DOHH2 (cell line): Measurements from ENCODE around the gene TMA7.

ENCODE experiments used
- H3F3A ChIP-seq: fragments of 200-600 bp; sonication (generic), shearing (Covaris generic); 2 replicates; pipeline ENCODE4 v1.6.0; 2016; ENCODE audit warnings: antibody characterized with exemption, mild to moderate bottlenecking; ENCODE audit not compliant: control insufficient read depth, insufficient read depth
- H3K27ac ChIP-seq: fragments of 200-600 bp; sonication (generic); 2 replicates; pipeline ENCODE4 v1.5.1; 2014; ENCODE audit warnings: low read depth, mild to moderate bottlenecking, low read length, moderate library complexity
- H3K27me3 ChIP-seq: fragments of 200-600 bp; sonication (generic); 2 replicates; pipeline ENCODE4 v1.6.1; 2014; ENCODE audit warnings: mild to moderate bottlenecking, low read length, mixed read lengths; ENCODE audit not compliant: control insufficient read depth
- H3K36me3 ChIP-seq: fragments of 200-600 bp; sonication (generic); 2 replicates; pipeline ENCODE4 v1.6.1; 2014; ENCODE audit warnings: mild to moderate bottlenecking, low read length, moderate library complexity, mixed read lengths; ENCODE audit not compliant: control insufficient read depth
- H3K4me1 ChIP-seq: fragments of 200-600 bp; sonication (generic); 2 replicates; pipeline ENCODE4 v1.6.1; 2014; ENCODE audit warnings: mild to moderate bottlenecking, low read length, mixed read lengths; ENCODE audit not compliant: control insufficient read depth
- H3K4me2 ChIP-seq: fragments of 200-600 bp; sonication (generic); 2 replicates; pipeline ENCODE4 v1.6.0; 2014; ENCODE audit warnings: mild to moderate bottlenecking, low read length, moderate library complexity
- H3K4me3 ChIP-seq: fragments of 200-600 bp; sonication (generic); 2 replicates; pipeline ENCODE4 v1.5.1; 2014; ENCODE audit warnings: mild to moderate bottlenecking, low read length, mixed read lengths
- H3K79me2 ChIP-seq: fragments of 200-600 bp; sonication (generic); 2 replicates; pipeline ENCODE4 v1.6.1; 2014; ENCODE audit warnings: mild to moderate bottlenecking, low read length, mixed read lengths; ENCODE audit not compliant: control insufficient read depth
- H3K9me2 ChIP-seq: fragments of 200-600 bp; sonication (generic); replicated peaks from 2 replicates; pipeline ENCODE4 v1.6.1; 2014; ENCODE audit warnings: mild to moderate bottlenecking, low read length, mixed read lengths; ENCODE audit not compliant: control insufficient read depth
- H3K9me3 ChIP-seq: fragments of 200-600 bp; sonication (generic); 2 replicates; pipeline ENCODE4 v1.6.1; 2014; ENCODE audit warnings: antibody characterized with exemption, low read length, mixed read lengths; ENCODE audit not compliant: control insufficient read depth, insufficient read depth
- H4K20me1 ChIP-seq: fragments of 200-600 bp; sonication (generic); 2 replicates; pipeline ENCODE4 v1.6.0; 2014; ENCODE audit warnings: low read depth, mild to moderate bottlenecking, antibody characterized with exemption, low read length, moderate library complexity; ENCODE audit not compliant: control insufficient read depth, insufficient read depth
- EZH2phosphoT487 ChIP-seq: fragments of 200-600 bp; sonication (generic); IDR thresholded peaks from 2 replicates; pipeline ENCODE4 v1.6.1; 2017; ENCODE audit warnings: borderline replicate concordance, mild to moderate bottlenecking, antibody characterized with exemption, low read length, moderate library complexity, mixed read lengths
- TF ChIP-seq, protein P1 (sequence below): fragments of 200-600 bp; sonication (generic); IDR thresholded peaks from one replicate; pipeline ENCODE4 v1.5.1; 2014; ENCODE audit warnings: antibody characterized with exemption, mild to moderate bottlenecking, low read depth, low read length; ENCODE audit not compliant: poor library complexity, severe bottlenecking

The TMA7 gene

DNA sequence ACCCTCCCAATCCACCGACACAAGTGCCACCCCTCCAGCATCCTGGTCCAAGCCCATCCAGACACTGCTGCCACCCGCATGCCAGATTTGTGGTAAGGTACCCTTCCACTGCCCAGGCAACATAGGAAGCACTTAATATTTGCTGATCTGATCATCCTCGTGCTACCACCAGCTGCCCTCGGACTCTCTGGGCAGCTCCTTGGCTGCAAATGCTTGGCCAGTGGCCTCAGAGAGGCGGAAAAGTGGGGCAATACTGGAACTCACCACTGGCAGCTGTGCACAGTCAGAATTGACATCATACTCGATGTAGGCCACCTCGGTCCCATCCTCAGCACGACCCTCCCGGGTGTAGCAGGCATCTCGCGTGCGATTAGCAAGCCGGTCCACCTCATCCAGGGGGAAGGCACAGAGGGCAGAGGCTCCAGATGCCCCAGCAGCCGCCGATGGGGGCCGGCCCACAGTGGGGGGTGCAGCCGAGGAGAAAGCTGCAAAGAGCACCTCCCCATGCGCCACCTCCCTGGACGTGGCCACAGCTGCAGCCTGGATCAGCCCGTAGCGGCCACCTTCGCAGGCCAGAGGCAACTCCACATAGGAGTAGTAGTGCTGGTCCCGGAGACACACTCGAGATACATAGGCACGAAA is 16.7 kb upstream of the TMA7 start:
- H3K4me3 ChIP-seq, result no peak overlapping the region
- H4K20me1 ChIP-seq, result no peaks in the 10 kb centered on the region
- H3K9me2 ChIP-seq, result no peaks in the 10 kb centered on the region
- H3K27me3 ChIP-seq, result peaks cover 10% of the 10 kb centered on the region
- H3K4me1 ChIP-seq, result no peaks in the 10 kb centered on the region
- no peak overlapping the region for H3K27ac ChIP-seq
- TF ChIP-seq, protein P1, sequence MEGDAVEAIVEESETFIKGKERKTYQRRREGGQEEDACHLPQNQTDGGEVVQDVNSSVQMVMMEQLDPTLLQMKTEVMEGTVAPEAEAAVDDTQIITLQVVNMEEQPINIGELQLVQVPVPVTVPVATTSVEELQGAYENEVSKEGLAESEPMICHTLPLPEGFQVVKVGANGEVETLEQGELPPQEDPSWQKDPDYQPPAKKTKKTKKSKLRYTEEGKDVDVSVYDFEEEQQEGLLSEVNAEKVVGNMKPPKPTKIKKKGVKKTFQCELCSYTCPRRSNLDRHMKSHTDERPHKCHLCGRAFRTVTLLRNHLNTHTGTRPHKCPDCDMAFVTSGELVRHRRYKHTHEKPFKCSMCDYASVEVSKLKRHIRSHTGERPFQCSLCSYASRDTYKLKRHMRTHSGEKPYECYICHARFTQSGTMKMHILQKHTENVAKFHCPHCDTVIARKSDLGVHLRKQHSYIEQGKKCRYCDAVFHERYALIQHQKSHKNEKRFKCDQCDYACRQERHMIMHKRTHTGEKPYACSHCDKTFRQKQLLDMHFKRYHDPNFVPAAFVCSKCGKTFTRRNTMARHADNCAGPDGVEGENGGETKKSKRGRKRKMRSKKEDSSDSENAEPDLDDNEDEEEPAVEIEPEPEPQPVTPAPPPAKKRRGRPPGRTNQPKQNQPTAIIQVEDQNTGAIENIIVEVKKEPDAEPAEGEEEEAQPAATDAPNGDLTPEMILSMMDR, result no peak
- TF ChIP-seq EZH2phosphoT487, result no peak
- no peaks in the 10 kb centered on the region for H3K79me2 ChIP-seq
- H3K36me3 ChIP-seq, result no peaks in the 10 kb centered on the region
- H3K4me2 ChIP-seq, result no peak overlapping the region
- H3F3A ChIP-seq, result no peaks in the 10 kb centered on the region
- H3K9me3 ChIP-seq, result no peaks in the 10 kb centered on the region

DNA sequence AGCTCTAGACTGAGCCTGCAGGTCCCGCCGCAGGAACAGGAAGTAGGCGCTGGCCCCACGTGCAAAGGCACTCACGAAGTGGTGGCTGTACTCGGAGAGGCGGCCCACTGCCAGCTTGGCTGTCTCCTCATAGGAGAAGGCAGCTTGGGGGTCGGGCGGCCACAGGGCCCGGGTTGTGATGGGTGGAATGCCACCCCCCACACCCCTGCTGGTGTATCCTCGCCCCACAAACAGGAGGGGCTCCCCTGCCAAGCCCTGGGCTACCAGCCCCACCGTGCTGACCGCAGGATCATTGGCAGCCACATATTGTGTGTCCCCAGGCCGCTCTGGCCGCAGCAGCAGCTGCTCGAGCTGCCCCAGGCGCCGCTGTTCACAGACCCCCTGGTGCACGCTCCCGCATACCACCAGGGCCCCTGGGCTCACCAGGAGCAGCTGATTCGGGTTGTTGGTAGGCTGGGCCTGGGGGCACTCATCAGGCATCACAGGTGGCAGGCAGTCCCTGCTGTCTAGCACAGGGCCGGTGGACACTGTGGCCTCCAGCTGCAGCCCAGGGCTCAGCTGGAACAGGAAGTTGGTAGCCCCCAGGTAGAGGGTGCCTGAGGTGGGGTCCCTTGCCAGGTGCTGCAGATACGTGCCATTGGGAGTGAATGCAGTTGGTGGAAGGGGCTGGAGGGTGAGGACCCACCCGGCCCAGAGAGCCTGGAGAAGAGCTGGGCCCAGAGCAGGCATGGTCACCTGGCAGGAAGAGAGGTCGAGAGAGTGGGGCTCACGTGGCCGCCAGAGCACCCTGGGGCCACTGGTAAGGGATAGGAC is 16.0 kb upstream of the TMA7 start:
- no peaks in the 10 kb centered on the region for H3K79me2 ChIP-seq
- TF ChIP-seq, protein P1, result no peak
- TF ChIP-seq EZH2phosphoT487, result no peak
- no peak overlapping the region for H3K4me3 ChIP-seq
- no peak overlapping the region for H3K4me2 ChIP-seq
- H3K9me2 ChIP-seq, result no peaks in the 10 kb centered on the region
- no peak overlapping the region for H3K27ac ChIP-seq
- no peaks in the 10 kb centered on the region for H3K9me3 ChIP-seq
- H3K4me1 ChIP-seq, result no peaks in the 10 kb centered on the region
- H3K27me3 ChIP-seq, result peaks cover 16% of the 10 kb centered on the region
- H3F3A ChIP-seq, result no peaks in the 10 kb centered on the region
- no peaks in the 10 kb centered on the region for H4K20me1 ChIP-seq
- H3K36me3 ChIP-seq, result no peaks in the 10 kb centered on the region

DNA sequence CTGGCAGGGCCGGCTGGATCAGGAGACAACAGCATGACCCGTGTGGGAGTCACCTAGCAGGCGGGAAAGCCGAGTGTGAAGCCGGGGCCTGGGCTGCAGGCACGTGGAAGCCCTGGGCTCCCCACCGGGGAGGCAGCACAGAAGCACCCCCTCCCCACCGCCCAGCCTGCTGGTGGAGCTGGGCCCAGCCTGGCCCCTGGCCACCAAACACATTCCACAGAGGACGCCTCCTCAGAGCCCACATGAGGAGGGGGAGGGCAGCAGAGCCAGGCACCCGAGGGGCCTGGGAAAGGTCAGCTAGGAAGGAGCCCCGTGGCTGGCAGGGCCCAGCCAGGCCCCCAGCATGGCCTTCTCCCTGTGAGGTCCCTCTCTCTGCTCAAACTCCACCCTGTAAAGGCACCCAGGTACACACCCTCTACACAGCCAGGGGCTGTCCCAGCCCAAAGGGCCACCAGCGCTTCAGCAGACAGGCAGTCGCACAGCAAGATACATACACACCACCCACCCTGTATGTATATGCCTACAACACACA is 14.7 kb upstream of the TMA7 start:
- Histone ChIP-seq H3K4me1 (peaks cover 7% of the 10 kb centered on the region), H4K20me1 (no peaks in the 10 kb centered on the region), H3K36me3 (no peaks in the 10 kb centered on the region), H3K79me2 (no peaks in the 10 kb centered on the region), H3F3A (no peaks in the 10 kb centered on the region), H3K4me3 (no peak overlapping the region), H3K27ac (no peak overlapping the region), H3K4me2 (no peak overlapping the region), H3K27me3 (peaks cover 16% of the 10 kb centered on the region), H3K9me2 (no peaks in the 10 kb centered on the region), H3K9me3 (no peaks in the 10 kb centered on the region)
- TF ChIP-seq EZH2phosphoT487, result no peak
- TF ChIP-seq, protein P1, result no peak
